GM12878 (cell line): Measurements from ENCODE around the gene PJA2. TPM values are rescaled to one million over a fixed set of nuclear protein-coding genes. Genes with fewer than 3 reads are reported as not detected.

ENCODE experiments used
- ATAC-seq: fragments of 200-7000 bp; cut with Tn5 transposase; 3 replicates; pipeline ENCODE4 v1.9.1; 2020; ENCODE audit warnings: mild to moderate bottlenecking, moderate library complexity
- BruUV-seq: library from RNA; stranded (reverse); fragments of 400-500 nt; replicated peaks from 2 replicates; lab custom pipeline; 2021; lab: Mats Ljungman, UMichigan
- CTCF ChIA-PET: fragments of 300-600 bp; sonication (Branson Sonifier 250); formaldehyde crosslinking; extraction: SDS; loops from one replicate; lab custom pipeline; 2021; ENCODE audit warnings: inconsistent platforms; lab: Yijun Ruan, JAX
- POLR2A ChIA-PET: fragments of 350-600 bp; formaldehyde crosslinking; extraction: SDS; loops from one replicate; lab custom pipeline; 2021; ENCODE audit warnings: inconsistent platforms; lab: Charles Lee
- RAD21 ChIA-PET: fragments of 300-600 bp; sonication (Branson Sonifier 250); formaldehyde crosslinking; loops from one replicate; lab custom pipeline; 2023; ENCODE audit warnings: antibody characterized with exemption; ENCODE audit not compliant: unreplicated experiment; lab: Charles Lee
- SMC1A ChIA-PET: fragments of 300-600 bp; sonication (Branson Sonifier 250); formaldehyde crosslinking; loops from one replicate; lab custom pipeline; 2023; ENCODE audit not compliant: unreplicated experiment, uncharacterized antibody; lab: Charles Lee
- DNase-seq: peaks from one replicate; pipeline ENCODE4 v3.0.0-alpha.2; 2011; ENCODE audit warnings: low read depth, low spot score
- FAIRE-seq: peaks from 3 replicates; lab custom pipeline; 2011; peaks lifted over from hg19 to GRCh38; lab: Jason Lieb, UNC
- H2AFZ ChIP-seq: 2 replicates; pipeline ENCODE4 v1.6.0; 2011; ENCODE audit warnings: low read depth, low read length, control low read depth; ENCODE audit not compliant: control insufficient read depth
- H3K27ac ChIP-seq: 2 replicates; pipeline ENCODE4 v1.5.1; 2011; ENCODE audit warnings: control low read depth; ENCODE audit not compliant: control insufficient read depth, insufficient read depth
- H3K27me3 ChIP-seq, 2 experiments: replicated peaks in 1 of 2; 2 replicates each; pipeline versions ENCODE4 v1.6.0 to v1.6.1; 2011; ENCODE audit warnings: low read length in 1 of 2; ENCODE audit not compliant: control insufficient read depth in 2 of 2, insufficient read depth in 2 of 2
- H3K36me3 ChIP-seq, 2 experiments: 2 replicates each; pipeline ENCODE4 v1.5.1; 2011; ENCODE audit warnings: low read length in 1 of 2; ENCODE audit not compliant: control insufficient read depth in 2 of 2, insufficient read depth in 2 of 2
- H3K4me1 ChIP-seq: 2 replicates; pipeline ENCODE4 v1.6.1; 2011; ENCODE audit warnings: mild to moderate bottlenecking, low read length, moderate library complexity, mixed read lengths; ENCODE audit not compliant: control insufficient read depth, insufficient read depth
- H3K4me2 ChIP-seq: 2 replicates; pipeline ENCODE4 v1.6.0; 2011; ENCODE audit warnings: control low read depth; ENCODE audit not compliant: control insufficient read depth, insufficient read depth
- H3K4me3 ChIP-seq: fragments of 200-600 bp; sonication (generic); 2 replicates; pipeline ENCODE4 v1.5.1; 2016
- H3K79me2 ChIP-seq: 2 replicates; pipeline ENCODE4 v1.6.0; 2011; ENCODE audit warnings: low read length; ENCODE audit not compliant: control insufficient read depth, insufficient read depth
- H3K9ac ChIP-seq: 2 replicates; pipeline ENCODE4 v1.8.0; 2011; ENCODE audit warnings: low read length, control low read depth, mixed read lengths; ENCODE audit not compliant: control insufficient read depth, insufficient read depth
- H3K9me3 ChIP-seq: replicated peaks from 3 replicates; pipeline ENCODE4 v1.5.1; 2011; ENCODE audit warnings: mild to moderate bottlenecking, low read length; ENCODE audit not compliant: control insufficient read depth, insufficient read depth
- H4K20me1 ChIP-seq: 2 replicates; pipeline ENCODE4 v1.6.0; 2011; ENCODE audit not compliant: control insufficient read depth, insufficient read depth
- DPF2 ChIP-seq: fragments of 450-650 bp; IDR thresholded peaks from 2 replicates; pipeline ENCODE4 v1.6.1; 2017; ENCODE audit warnings: mild to moderate bottlenecking
- ELK1 ChIP-seq: IDR thresholded peaks from 2 replicates; pipeline ENCODE4 v1.6.1; 2012; ENCODE audit warnings: low read depth, low read length, improper control_type of control experiment
- ESRRA ChIP-seq: IDR thresholded peaks from 2 replicates; pipeline ENCODE4 v1.6.1; 2012; ENCODE audit warnings: mild to moderate bottlenecking, low read length, improper control_type of control experiment
- EZH2 ChIP-seq: IDR thresholded peaks from 2 replicates; pipeline ENCODE4 v1.6.1; 2012; ENCODE audit warnings: low read depth, mild to moderate bottlenecking, control low read depth, inconsistent platforms, low read length, borderline replicate concordance; ENCODE audit not compliant: control insufficient read depth
- LARP7 ChIP-seq: fragments of 450-650 bp; IDR thresholded peaks from 2 replicates; pipeline ENCODE4 v1.6.1; 2017; ENCODE audit warnings: mild to moderate bottlenecking
- MYB ChIP-seq: fragments of 150-350 bp; IDR thresholded peaks from 2 replicates; pipeline ENCODE4 v1.6.1; 2014; ENCODE audit warnings: mild to moderate bottlenecking, low read depth, low read length, borderline replicate concordance
- NFIC ChIP-seq: IDR thresholded peaks from 2 replicates; pipeline ENCODE4 v1.6.1; 2012; ENCODE audit warnings: low read depth, mild to moderate bottlenecking, inconsistent platforms, low read length, moderate library complexity
- NFYB ChIP-seq: IDR thresholded peaks from 2 replicates; pipeline ENCODE4 v1.6.1; 2011; ENCODE audit warnings: low read depth, mild to moderate bottlenecking, low read length, improper control_type of control experiment, moderate library complexity; ENCODE audit not compliant: insufficient read depth
- NR2C1 ChIP-seq: fragments of 450-650 bp; IDR thresholded peaks from 2 replicates; pipeline ENCODE4 v1.6.1; 2017; ENCODE audit warnings: antibody characterized with exemption, mild to moderate bottlenecking, moderate library complexity
- PAX5 ChIP-seq: IDR thresholded peaks from 2 replicates; pipeline ENCODE4 v1.6.1; 2011; ENCODE audit warnings: low read depth, low read length, borderline replicate concordance
- SMAD5 ChIP-seq: IDR thresholded peaks from 2 replicates; pipeline ENCODE4 v1.6.1; 2016; ENCODE audit warnings: antibody characterized with exemption, low read depth
- SMC3 ChIP-seq: IDR thresholded peaks from 2 replicates; pipeline ENCODE4 v1.6.1; 2011; ENCODE audit warnings: low read length, improper control_type of control experiment, borderline replicate concordance
- ZNF687 ChIP-seq: fragments of 450-650 bp; IDR thresholded peaks from 2 replicates; pipeline ENCODE4 v1.6.1; 2017; ENCODE audit warnings: mild to moderate bottlenecking, moderate library complexity
- WGBS: methylation state at CpG from one replicate; pipeline ENCODE4 v1.1.6; 2016; ENCODE audit warnings: low lambda C conversion rate; ENCODE audit not compliant: insufficient replicate concordance, insufficient coverage; ENCODE audit errors: missing lambda C conversion rate; 5-methylcytosine and 5-hydroxymethylcytosine counted together
- in situ Hi-C: fragments of 300-500 bp; cut with MboI; formaldehyde crosslinking; loops from 9 replicates; pipeline ENCODE4 v1.14.3; 2018; ENCODE audit warnings: mixed read lengths
- intact Hi-C: fragments of 100-400 bp; cut with micrococcal nuclease; formaldehyde crosslinking; loops from one replicate; pipeline ENCODE4 v1.14.2; 2022; ENCODE audit not compliant: unreplicated experiment
- polyA plus RNA-seq, 11 experiments: library from polyadenylated mRNA; depleted of rRNA in 4 of 11; unstranded in 6 of 11; stranded (reverse) in 5 of 11; fragments of >200 nt; fragmentation: Nextera tagmentation in 4 of 11; fragmentation: Illumina TruSeq in 1 of 11; extraction: Ambion mirVana in 4 of 11; extraction: Trizol in 1 of 11; gene quantifications; 1 replicate in 1 of 11; 2 replicates in 10 of 11; pipeline versions ENCODE4 v1.2.1 to v1.2.3, GENCODE V29; 2011 to 2016; ENCODE audit warnings: inconsistent platforms in 2 of 11, missing spikeins in 2 of 11, low read depth in 1 of 11
- total RNA-seq, 4 experiments: library from RNA; depleted of rRNA in 3 of 4; stranded (reverse); fragments of >200 nt in 3 of 4; fragmentation: Illumina TruSeq in 1 of 4; extraction: Trizol in 1 of 4; gene quantifications; 2 replicates each; pipeline versions ENCODE4 v1.2.1 to v1.2.3, GENCODE V29; 2013 to 2021

Gene PJA2
- total and polyA plus RNA-seq, 10 of the 15 experiments (the other 5 are each of a cell fraction or from before 2014, with no cell fraction given) = 27.8 to 93.4 (median 47.8) TPM

GRCh38 chr5:109304309-109304708 lies 105.5 kb downstream of the PJA2 start:
- no peaks in the 10 kb centered on the region for H3K79me2 ChIP-seq
- H3K27me3 ChIP-seq = peaks cover 0 to 2% of the 10 kb centered on the region in 2 experiments; a peak in 1 of 4 replicates
- RAD21 ChIA-PET = no interaction called here

DNA sequence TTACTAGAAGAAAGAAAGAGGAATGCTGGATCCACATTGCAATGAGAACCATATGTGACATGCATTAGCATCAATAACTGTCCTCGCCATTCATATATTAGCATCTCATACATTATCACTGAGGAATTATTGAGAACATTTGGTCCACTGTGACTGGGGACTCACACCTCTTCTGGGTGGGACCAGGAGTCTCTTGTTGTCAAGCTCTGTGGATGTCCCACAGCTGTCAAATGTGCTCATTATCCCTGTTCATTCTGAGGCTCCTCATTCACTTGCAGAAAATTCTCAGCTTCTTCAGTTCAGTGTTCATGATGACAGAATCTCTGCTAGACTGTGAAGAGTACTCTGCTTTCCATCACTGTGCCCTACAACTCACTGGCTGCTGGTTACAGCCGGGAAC lies 109.4 kb downstream of the PJA2 start:
- intact Hi-C loops (no loop called here), in situ Hi-C loops (no loop called here)
- Histone ChIP-seq H3K4me2 (no peak overlapping the region), H3K9ac (no peak overlapping the region), H3K36me3 (no peaks in the 10 kb centered on the region), H3K9me3 (no peaks in the 10 kb centered on the region), H3K79me2 (no peaks in the 10 kb centered on the region), H3K4me1 (no peaks in the 10 kb centered on the region), H4K20me1 (no peaks in the 10 kb centered on the region), H3K27me3 (peaks cover 0 to 2% of the 10 kb centered on the region in 2 experiments; a peak in 1 of 4 replicates), H3K27ac (no peak overlapping the region), H2AFZ (no peak overlapping the region), H3K4me3 (no peak overlapping the region)
- BruUV-seq = no TSS peak
- ChIA-PET POLR2A (no interaction called here), SMC1A (interaction anchor here (0.6 to 1.4 kb wide), 2 partner anchors 44 to 791 kb away, joined by 3 read pairs; no protein-coding TSS in a partner anchor), CTCF (interaction anchor here (1.3 kb wide), 1 partner anchor 30 kb away, joined by 3 read pairs; no protein-coding TSS in a partner anchor), RAD21 (interaction anchor here (0.9 kb wide), 1 partner anchor 621 kb away, joined by 3 read pairs; no protein-coding TSS in a partner anchor)
- FAIRE-seq = no peak
- 43% methylated on average over 2 of the region's 2 CpGs for WGBS
- no peak for ATAC-seq
- no peak for DNase-seq
- TF ChIP-seq ESRRA (no peak), PAX5 (no peak), ZNF687 (no peak), NFYB (no peak), NFIC (no peak), NR2C1 (no peak), EZH2 (no peak), SMAD5 (no peak), SMC3 (no peak)

More at GRCh38 chr5:109304309-109304708, 105.5 kb downstream of the PJA2 start:
- in situ Hi-C loops (no loop called here), intact Hi-C loops (no loop called here)
- FAIRE-seq (no peak), ATAC-seq (no peak), DNase-seq (no peak)
- Histone ChIP-seq H3K36me3 (no peaks in the 10 kb centered on the region), H3K4me1 (no peaks in the 10 kb centered on the region), H3K4me3 (no peak overlapping the region), H2AFZ (no peak overlapping the region), H3K4me2 (no peak overlapping the region), H4K20me1 (no peaks in the 10 kb centered on the region), H3K9ac (no peak overlapping the region), H3K27ac (no peak overlapping the region), H3K9me3 (no peaks in the 10 kb centered on the region)
- POLR2A ChIA-PET = no interaction called here
- TF ChIP-seq MYB (no peak), ELK1 (no peak), DPF2 (no peak), LARP7 (no peak), SMAD5 (no peak)
- CTCF ChIA-PET = no interaction called here
- no TSS peak for BruUV-seq
- SMC1A ChIA-PET = interaction anchor here (0.6 to 1.8 kb wide), 5 partner anchors 11 to 364 kb away, joined by 3 to 7 read pairs (median 3); no protein-coding TSS in a partner anchor
